SU-DHL-6 (cell line): ENCODE results near the gene DERL2.

Experiments used
- H2AFZ ChIP-seq: fragments of 200-600 bp; sonication (generic); 2 replicates; pipeline ENCODE4 v1.6.1; 2014; ENCODE audit warnings: low read depth, mild to moderate bottlenecking, moderate library complexity, mixed read lengths, antibody characterized with exemption, low read length; ENCODE audit not compliant: severe bottlenecking
- H3F3A ChIP-seq: fragments of 200-600 bp; shearing (Covaris generic); 2 replicates; pipeline ENCODE4 v1.6.0; 2016; ENCODE audit warnings: antibody characterized with exemption, mild to moderate bottlenecking; ENCODE audit not compliant: insufficient read depth
- H3K27ac ChIP-seq: fragments of 200-600 bp; sonication (generic); 2 replicates; pipeline ENCODE4 v1.5.1; 2016; ENCODE audit warnings: low read depth, mild to moderate bottlenecking, low read length, moderate library complexity, mixed read lengths
- H3K27me3 ChIP-seq: fragments of 200-600 bp; sonication (generic), shearing (Covaris generic); 2 replicates; pipeline ENCODE4 v1.6.0; 2014; ENCODE audit warnings: mild to moderate bottlenecking, low read length
- H3K36me3 ChIP-seq: fragments of 200-600 bp; sonication (generic); 2 replicates; pipeline ENCODE4 v1.6.1; 2014; ENCODE audit warnings: mild to moderate bottlenecking, low read length, mixed read lengths
- H3K4me2 ChIP-seq: fragments of 300-600, 200-600 bp; shearing (Covaris generic), sonication (generic); 2 replicates; pipeline ENCODE4 v1.6.0; 2014; ENCODE audit warnings: low read length, low read depth, mild to moderate bottlenecking; ENCODE audit not compliant: poor library complexity, severe bottlenecking
- H3K4me3 ChIP-seq: fragments of 200-600 bp; sonication (generic); 2 replicates; pipeline ENCODE4 v1.5.1; 2014; ENCODE audit warnings: antibody characterized with exemption, low read length, mild to moderate bottlenecking, mixed read lengths; ENCODE audit not compliant: insufficient read depth, poor library complexity, severe bottlenecking
- H3K79me2 ChIP-seq: fragments of 200-600 bp; sonication (generic); 2 replicates; pipeline ENCODE4 v1.6.1; 2014; ENCODE audit warnings: mild to moderate bottlenecking, low read length, moderate library complexity; ENCODE audit not compliant: insufficient read depth
- H3K9ac ChIP-seq: fragments of 200-600 bp; sonication (generic); 2 replicates; pipeline ENCODE4 v1.7.0; 2014; ENCODE audit warnings: mild to moderate bottlenecking, low read length
- H3K9me2 ChIP-seq: fragments of 200-600 bp; sonication (generic); replicated peaks from 2 replicates; pipeline ENCODE4 v1.6.1; 2014; ENCODE audit warnings: low read length; ENCODE audit not compliant: insufficient read depth
- H3K9me3 ChIP-seq: fragments of 200-600 bp; sonication (generic); 2 replicates; pipeline ENCODE4 v1.6.1; 2014; ENCODE audit warnings: low read length, mixed read lengths; ENCODE audit not compliant: insufficient read depth
- H4K20me1 ChIP-seq: fragments of 200-600 bp; sonication (generic); 2 replicates; pipeline ENCODE4 v1.6.1; 2014; ENCODE audit warnings: low read depth, mild to moderate bottlenecking, antibody characterized with exemption, low read length, moderate library complexity, mixed read lengths
- CTCF ChIP-seq: fragments of 200-600 bp; sonication (generic); IDR thresholded peaks from one replicate; pipeline ENCODE4 v1.5.1; 2017; ENCODE audit warnings: antibody characterized with exemption, mild to moderate bottlenecking, low read length, moderate library complexity; ENCODE audit not compliant: insufficient read depth, poor library complexity, severe bottlenecking
- EZH2phosphoT487 ChIP-seq: fragments of 200-600 bp; sonication (generic), shearing (Covaris generic); conservative IDR thresholded peaks from 2 replicates; pipeline ENCODE4 v1.6.1; 2018; ENCODE audit warnings: mild to moderate bottlenecking, antibody characterized with exemption, low read length, moderate library complexity, mixed read lengths

DERL2 gene

GRCh38 chr17:5422505-5422904 lies 63.5 kb downstream of the DERL2 start:
- H3K9me2 ChIP-seq = no peaks in the 10 kb centered on the region
- H3K4me2 ChIP-seq = no peak overlapping the region
- no peak overlapping the region for H2AFZ ChIP-seq
- no peak overlapping the region for H3K4me3 ChIP-seq
- peaks cover 46% of the 10 kb centered on the region for H3K79me2 ChIP-seq
- TF ChIP-seq EZH2phosphoT487 (no peak), CTCF (no peak)
- H3K27ac ChIP-seq = no peak overlapping the region
- peaks cover 14% of the 10 kb centered on the region; the same call in 1 of the 2 replicates for H3K36me3 ChIP-seq
- no peaks in the 10 kb centered on the region; the same call in 1 of the 2 replicates for H4K20me1 ChIP-seq
- no peaks in the 10 kb centered on the region for H3K27me3 ChIP-seq
- H3F3A ChIP-seq = peaks cover 10% of the 10 kb centered on the region
- no peaks in the 10 kb centered on the region for H3K9me3 ChIP-seq
- H3K9ac ChIP-seq = no peak overlapping the region
